Measurements from ENCODE around the gene KCP. TPM values are rescaled to one million over a fixed set of nuclear protein-coding genes. Genes with fewer than 3 reads are reported as not detected.

Gene KCP
- polyA plus RNA-seq, 1 of the 3 experiments (the other 2 are of a cell fraction), result not detected

GRCh38 chr7:128891942-128892269, 18.6 kb downstream of the KCP start:
- H3K79me2 ChIP-seq (ENCODE audit: insufficient read depth), result no peaks in the 10 kb centered on the region
- ChIA-PET POLR2A (no interaction called here), CTCF (interaction anchor here (0.6 to 4.1 kb wide), 4 partner anchors 8 to 439 kb away, joined by 3 to 31 read pairs (median 3); no protein-coding TSS in a partner anchor)
- no peaks in the 10 kb centered on the region for H4K20me1 ChIP-seq (ENCODE audit: insufficient read depth)
- no peak for TF ChIP-seq NRF1 (IDR thresholded peaks at IDR 0.05; ENCODE audit: low read depth, low read length)
- TF ChIP-seq TCF12 (IDR thresholded peaks at IDR 0.05), result no peak
- no peak for TF ChIP-seq RXRA (IDR thresholded peaks at IDR 0.05; ENCODE audit: borderline replicate concordance, low read depth)
- TF ChIP-seq REST (IDR thresholded peaks at IDR 0.05; ENCODE audit: low read depth, low read length), result no peak
- TF ChIP-seq GABPA (IDR thresholded peaks at IDR 0.05; ENCODE audit: low read depth), result no peak
- TF ChIP-seq YY1 (IDR thresholded peaks at IDR 0.05; ENCODE audit: low read depth), result no peak
- no peak for TF ChIP-seq CHD2 (IDR thresholded peaks at IDR 0.05; ENCODE audit: low read length, partially characterized antibody)
- no peak for TF ChIP-seq FOSL2 (IDR thresholded peaks at IDR 0.05; ENCODE audit: borderline replicate concordance, low read depth)
- no peak for TF ChIP-seq USF1 (IDR thresholded peaks at IDR 0.05; ENCODE audit: borderline replicate concordance, low read depth)
- TF ChIP-seq POLR2AphosphoS5 (IDR thresholded peaks at IDR 0.05; ENCODE audit: low read depth, low read length), result no peak
- no peak for TF ChIP-seq RAD21 (IDR thresholded peaks at IDR 0.05; ENCODE audit: low read length)
- no peak for TF ChIP-seq EZH2phosphoT487 (IDR thresholded peaks at IDR 0.05; ENCODE audit: borderline replicate concordance, low read depth)
- TF ChIP-seq MEF2A (IDR thresholded peaks at IDR 0.05; ENCODE audit: borderline replicate concordance, low read depth), result no peak
- no peak for TF ChIP-seq ELF1 (IDR thresholded peaks at IDR 0.05)
- no peak for TF ChIP-seq EP300 (IDR thresholded peaks at IDR 0.05; ENCODE audit: borderline replicate concordance in 1 of 2, low read depth in 1 of 2, low read length in 1 of 2)
- TF ChIP-seq NFIC (IDR thresholded peaks at IDR 0.05; ENCODE audit: borderline replicate concordance), result no peak
- DNase-seq, result peak; percentile 38
- peaks cover 14% of the 10 kb centered on the region; the same call in 1 of the 2 replicates for H3K27me3 ChIP-seq (ENCODE audit: insufficient read depth)
- WGBS (ENCODE audit: low lambda C conversion rate), result 89% methylated on average over 11 of the region's 11 CpGs
- H3K36me3 ChIP-seq (replicated peaks in 1 of 2; ENCODE audit: control insufficient read depth in 1 of 2, insufficient read depth in 2 of 2, low read length in 1 of 2), result no peaks in the 10 kb centered on the region
- no peaks in the 10 kb centered on the region for H3F3A ChIP-seq (replicated peaks; ENCODE audit: insufficient read depth)
- no peaks in the 10 kb centered on the region; a peak in 1 of 4 replicates for H3K4me1 ChIP-seq (ENCODE audit: control insufficient read depth in 1 of 2, insufficient read depth in 2 of 2, low read depth in 1 of 2, low read length in 1 of 2)
- H3K4me2 ChIP-seq, result no peak overlapping the region
- H3K9ac ChIP-seq, result no peak overlapping the region
- no peak overlapping the region for H3K4me3 ChIP-seq (ENCODE audit: low read depth in 2 of 2, low read length in 1 of 2)
- no peak overlapping the region for H2AFZ ChIP-seq (ENCODE audit: low read depth)
- H3K9me3 ChIP-seq, result no peaks in the 10 kb centered on the region
- H3K9me2 ChIP-seq, result no peaks in the 10 kb centered on the region
- H3K27ac ChIP-seq (ENCODE audit: low read depth in 2 of 2, low read length in 1 of 2), result no peak overlapping the region

Data from SK-N-SH (cell line).